AG09319 (cell line): ENCODE data around the gene TUBA1C.
"Not testable (repeated sequence)": the region's sequence is repeated elsewhere in the genome, so short reads cannot be mapped to it uniquely, and the experiment has no call there.

Source experiments
- DNase-seq: peaks from one replicate; pipeline ENCODE4 v3.0.0-alpha.2; 2010; ENCODE audit warnings: low read depth; ENCODE audit errors: extremely low read depth
- TF ChIP-seq, protein P1 (sequence below): IDR thresholded peaks from 2 replicates; pipeline ENCODE4 v1.5.1; 2011; ENCODE audit warnings: low read depth, mild to moderate bottlenecking, inconsistent platforms, low read length, moderate library complexity

TUBA1C gene

GRCh38 chr12:49264466-49264872 lies 413 bp upstream of the TUBA1C start:
- TF ChIP-seq, protein P1, sequence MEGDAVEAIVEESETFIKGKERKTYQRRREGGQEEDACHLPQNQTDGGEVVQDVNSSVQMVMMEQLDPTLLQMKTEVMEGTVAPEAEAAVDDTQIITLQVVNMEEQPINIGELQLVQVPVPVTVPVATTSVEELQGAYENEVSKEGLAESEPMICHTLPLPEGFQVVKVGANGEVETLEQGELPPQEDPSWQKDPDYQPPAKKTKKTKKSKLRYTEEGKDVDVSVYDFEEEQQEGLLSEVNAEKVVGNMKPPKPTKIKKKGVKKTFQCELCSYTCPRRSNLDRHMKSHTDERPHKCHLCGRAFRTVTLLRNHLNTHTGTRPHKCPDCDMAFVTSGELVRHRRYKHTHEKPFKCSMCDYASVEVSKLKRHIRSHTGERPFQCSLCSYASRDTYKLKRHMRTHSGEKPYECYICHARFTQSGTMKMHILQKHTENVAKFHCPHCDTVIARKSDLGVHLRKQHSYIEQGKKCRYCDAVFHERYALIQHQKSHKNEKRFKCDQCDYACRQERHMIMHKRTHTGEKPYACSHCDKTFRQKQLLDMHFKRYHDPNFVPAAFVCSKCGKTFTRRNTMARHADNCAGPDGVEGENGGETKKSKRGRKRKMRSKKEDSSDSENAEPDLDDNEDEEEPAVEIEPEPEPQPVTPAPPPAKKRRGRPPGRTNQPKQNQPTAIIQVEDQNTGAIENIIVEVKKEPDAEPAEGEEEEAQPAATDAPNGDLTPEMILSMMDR, result no peak
- no peak for DNase-seq

- DNase-seq, result not testable (repeated sequence)
These were observed 4.3 kb downstream of the TUBA1C start for GRCh38 chr12:49269191-49269590.

DNA sequence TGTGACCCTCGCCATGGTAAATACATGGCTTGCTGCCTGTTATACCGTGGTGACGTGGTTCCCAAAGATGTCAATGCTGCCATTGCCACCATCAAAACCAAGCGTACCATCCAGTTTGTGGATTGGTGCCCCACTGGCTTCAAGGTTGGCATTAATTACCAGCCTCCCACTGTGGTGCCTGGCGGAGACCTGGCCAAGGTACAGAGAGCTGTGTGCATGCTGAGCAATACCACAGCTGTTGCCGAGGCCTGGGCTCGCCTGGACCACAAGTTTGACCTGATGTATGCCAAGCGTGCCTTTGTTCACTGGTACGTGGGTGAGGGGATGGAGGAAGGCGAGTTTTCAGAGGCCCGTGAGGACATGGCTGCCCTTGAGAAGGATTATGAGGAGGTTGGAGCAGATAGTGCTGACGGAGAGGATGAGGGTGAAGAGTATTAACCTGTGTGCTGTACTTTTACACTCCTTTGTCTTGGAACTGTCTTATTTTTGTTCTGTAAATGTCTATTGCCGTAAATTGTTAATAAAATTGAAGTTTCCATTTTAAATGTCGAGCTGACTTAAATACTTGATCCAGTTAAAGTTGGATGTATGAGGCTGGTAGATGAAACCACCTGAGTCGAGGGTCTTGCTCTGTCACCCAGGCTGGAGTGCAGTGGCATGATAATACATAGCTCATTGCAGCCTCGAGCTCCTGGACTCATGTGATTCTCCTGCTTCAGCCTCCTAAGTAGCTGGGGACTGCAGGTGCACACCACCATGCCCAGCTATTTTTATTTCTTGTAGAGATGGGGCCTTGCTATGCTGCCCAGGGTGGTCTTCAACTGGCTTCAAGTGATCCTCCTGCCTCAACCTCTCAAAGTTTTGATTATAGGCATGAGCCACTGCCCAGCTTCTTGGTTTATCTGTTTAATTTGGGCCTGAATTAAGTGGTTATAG lies 8.2 kb downstream of the TUBA1C start:
- DNase-seq, result no peak

GRCh38 chr12:49273726-49274395 lies 9.0 kb downstream of the TUBA1C start:
- DNase-seq, result no peak
- TF ChIP-seq, protein P1, result no peak

More for the DNA sequence above, 8.2 kb downstream of the TUBA1C start:
- TF ChIP-seq, protein P1, result no peak

- TF ChIP-seq, protein P1, result no peak
- no peak for DNase-seq
These were observed 9.7 kb downstream of the TUBA1C start for GRCh38 chr12:49274396-49275069.

GRCh38 chr12:49276304-49277290 lies 11.7 kb downstream of the TUBA1C start:
- TF ChIP-seq, protein P1, result no peak
- DNase-seq, result no peak

GRCh38 chr12:49277466-49277865 lies 12.6 kb downstream of the TUBA1C start:
- TF ChIP-seq, protein P1, result no peak
- no peak for DNase-seq
